HepG2 (cell line): Measurements from ENCODE around the gene FER1L5. TPM values are rescaled to one million over a fixed set of nuclear protein-coding genes. Genes with fewer than 3 reads are reported as not detected.

ENCODE experiments used
- ARID4A ChIP-seq: sonication (generic); formaldehyde crosslinking; IDR thresholded peaks from 2 replicates; pipeline ENCODE4 v1.5.0; 2020; ENCODE audit warnings: mild to moderate bottlenecking, missing genetic modification reagents, borderline replicate concordance
- BCL3 ChIP-seq: sonication (generic); formaldehyde crosslinking; IDR thresholded peaks from 2 replicates; pipeline ENCODE4 v1.5.1; 2020; ENCODE audit warnings: mild to moderate bottlenecking, missing genetic modification reagents, moderate library complexity
- MED13 ChIP-seq: sonication (generic); formaldehyde crosslinking; IDR thresholded peaks from 2 replicates; pipeline ENCODE4 v1.5.0; 2020; ENCODE audit warnings: missing genetic modification reagents
- NR2F6 ChIP-seq, 2 experiments: IDR thresholded peaks; 2 replicates each; pipeline ENCODE4 v1.6.1; 2016; ENCODE audit warnings: antibody characterized with exemption in 1 of 2, mild to moderate bottlenecking in 1 of 2
- RFXAP ChIP-seq: sonication (generic); formaldehyde crosslinking; IDR thresholded peaks from 2 replicates; pipeline ENCODE4 v1.4.0; 2020; ENCODE audit warnings: missing genetic modification reagents, borderline replicate concordance
- SRSF1 ChIP-seq: fragments of 200-400 bp; formaldehyde crosslinking; optimal IDR thresholded peaks from 2 replicates; pipeline ENCODE3; 2017; ENCODE audit warnings: mild to moderate bottlenecking, low read depth, low read length, moderate library complexity
- ZBTB2 ChIP-seq: sonication (generic); formaldehyde crosslinking; IDR thresholded peaks from 2 replicates; pipeline ENCODE4 v1.8.0; 2022; ENCODE audit warnings: low read depth, missing genetic modification reagents
- ZBTB38 ChIP-seq: sonication (generic); formaldehyde crosslinking; IDR thresholded peaks from 2 replicates; pipeline ENCODE4 v1.5.1; 2020; ENCODE audit warnings: mild to moderate bottlenecking, missing genetic modification reagents
- ZKSCAN1 ChIP-seq: fragments of 150-350 bp; IDR thresholded peaks from 2 replicates; pipeline ENCODE4 v1.6.1; 2014; ENCODE audit warnings: low read length
- ZNF281 ChIP-seq: sonication (generic); formaldehyde crosslinking; IDR thresholded peaks from 2 replicates; pipeline ENCODE4 v1.4.0; 2020; ENCODE audit warnings: missing genetic modification reagents, borderline replicate concordance
- ZNF430 ChIP-seq: sonication (generic); formaldehyde crosslinking; IDR thresholded peaks from 2 replicates; pipeline ENCODE4 v1.9.0; 2021; ENCODE audit warnings: mild to moderate bottlenecking, missing genetic modification reagents
- ZNF691 ChIP-seq: sonication (generic); formaldehyde crosslinking; IDR thresholded peaks from 2 replicates; pipeline ENCODE4 v1.4.0; 2020; ENCODE audit warnings: missing genetic modification reagents, low read depth, mild to moderate bottlenecking, borderline replicate concordance
- polyA plus RNA-seq, 8 experiments: library from polyadenylated mRNA; depleted of rRNA in 3 of 8; stranded (reverse) in 7 of 8; unstranded in 1 of 8; fragments of >200 nt; fragmentation: Illumina TruSeq in 4 of 8; extraction: Trizol in 4 of 8; gene quantifications; 2 replicates each; pipeline versions ENCODE4 v1.2.1 to v1.2.3, GENCODE V29; 2011 to 2016; ENCODE audit warnings: low read depth in 4 of 8, missing spikeins in 1 of 8, mixed read lengths in 1 of 8; ENCODE audit not compliant: insufficient read depth in 1 of 8
- total RNA-seq, 5 experiments: library from RNA; depleted of rRNA; stranded (reverse); fragments of >200 nt; fragmentation: Illumina TruSeq; extraction: Trizol; gene quantifications; 2 replicates each; pipeline ENCODE4 v1.2.3, GENCODE V29; 2016; ENCODE audit warnings: low read depth in 1 of 5

The FER1L5 gene
- total and polyA plus RNA-seq, 2 of the 13 experiments (the other 11 are each of a cell fraction or from before 2014, with no cell fraction given), result 0.02 to 0.08 TPM

- TF ChIP-seq ZBTB2 (no peak), ZNF430 (CRISPR knock-in tag) (peak; percentile 29; the same call in 1 of the 2 replicates), ZNF281 (CRISPR knock-in tag) (peak; percentile 24; the same call in 1 of the 2 replicates), BCL3 (CRISPR knock-in tag) (peak; percentile 49; the same call in 1 of the 2 replicates), SRSF1 (no peak), ARID4A (CRISPR knock-in tag) (peak; percentile 72; the same call in 1 of the 2 replicates), ZBTB38 (CRISPR knock-in tag) (peak; percentile 60), NR2F6 (IDR thresholded peaks at IDR 0.05) (peak; percentile 70), NR2F6 (CRISPR knock-in tag; IDR thresholded peaks at IDR 0.05) (peak; percentile 88), MED13 (no peak), ZNF691 (CRISPR knock-in tag) (peak; percentile 44; the same call in 1 of the 2 replicates), ZKSCAN1 (no peak), RFXAP (CRISPR knock-in tag) (peak; percentile 67; the same call in 1 of the 2 replicates)
Observed at GRCh38 chr2:96685577-96686459, 43.3 kb downstream of the FER1L5 start (continued).
